ENCODE measurements around the gene CDH5.

DNA sequence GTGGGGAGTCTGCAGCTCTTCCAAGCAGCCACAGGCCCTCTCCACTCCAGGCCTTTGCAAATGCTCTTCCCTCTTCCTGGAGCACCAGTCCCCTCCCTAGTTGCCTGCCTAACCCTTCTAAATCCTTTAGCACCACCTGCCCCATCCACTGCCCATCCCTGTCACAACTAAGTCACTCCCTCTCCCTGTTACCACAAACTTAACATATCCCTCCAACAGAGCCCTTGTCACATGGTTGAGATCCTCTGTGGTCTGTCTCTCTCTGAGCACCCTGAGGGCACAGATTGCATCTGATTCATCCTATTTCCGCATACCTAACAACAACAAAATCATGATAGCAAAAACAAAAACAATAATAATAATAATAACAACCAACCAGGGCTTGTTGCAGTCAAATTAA is 49.6 kb downstream of the CDH5 start:
- TF ChIP-seq EP300 (IDR thresholded peaks at IDR 0.05; ENCODE audit: borderline replicate concordance in 1 of 2, low read depth in 1 of 2, low read length in 1 of 2) (no peak), SIN3A (IDR thresholded peaks at IDR 0.05; ENCODE audit: borderline replicate concordance, low read depth, low read length) (no peak), RFX5 (IDR thresholded peaks at IDR 0.05; ENCODE audit: low read length) (no peak), TEAD4 (IDR thresholded peaks at IDR 0.05; ENCODE audit: borderline replicate concordance, insufficient read depth) (no peak), RAD21 (IDR thresholded peaks at IDR 0.05; ENCODE audit: low read length) (no peak), EZH2phosphoT487 (IDR thresholded peaks at IDR 0.05; ENCODE audit: borderline replicate concordance, low read depth) (no peak), RCOR1 (IDR thresholded peaks at IDR 0.05; ENCODE audit: low read length) (no peak), JUND (IDR thresholded peaks at IDR 0.05) (no peak), GATA2 (CRISPR knock-in tag; IDR thresholded peaks at IDR 0.05) (no peak)
- TF ChIP-seq, protein P1, sequence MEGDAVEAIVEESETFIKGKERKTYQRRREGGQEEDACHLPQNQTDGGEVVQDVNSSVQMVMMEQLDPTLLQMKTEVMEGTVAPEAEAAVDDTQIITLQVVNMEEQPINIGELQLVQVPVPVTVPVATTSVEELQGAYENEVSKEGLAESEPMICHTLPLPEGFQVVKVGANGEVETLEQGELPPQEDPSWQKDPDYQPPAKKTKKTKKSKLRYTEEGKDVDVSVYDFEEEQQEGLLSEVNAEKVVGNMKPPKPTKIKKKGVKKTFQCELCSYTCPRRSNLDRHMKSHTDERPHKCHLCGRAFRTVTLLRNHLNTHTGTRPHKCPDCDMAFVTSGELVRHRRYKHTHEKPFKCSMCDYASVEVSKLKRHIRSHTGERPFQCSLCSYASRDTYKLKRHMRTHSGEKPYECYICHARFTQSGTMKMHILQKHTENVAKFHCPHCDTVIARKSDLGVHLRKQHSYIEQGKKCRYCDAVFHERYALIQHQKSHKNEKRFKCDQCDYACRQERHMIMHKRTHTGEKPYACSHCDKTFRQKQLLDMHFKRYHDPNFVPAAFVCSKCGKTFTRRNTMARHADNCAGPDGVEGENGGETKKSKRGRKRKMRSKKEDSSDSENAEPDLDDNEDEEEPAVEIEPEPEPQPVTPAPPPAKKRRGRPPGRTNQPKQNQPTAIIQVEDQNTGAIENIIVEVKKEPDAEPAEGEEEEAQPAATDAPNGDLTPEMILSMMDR (IDR thresholded peaks at IDR 0.05), result no peak
- TF ChIP-seq, protein P2, sequence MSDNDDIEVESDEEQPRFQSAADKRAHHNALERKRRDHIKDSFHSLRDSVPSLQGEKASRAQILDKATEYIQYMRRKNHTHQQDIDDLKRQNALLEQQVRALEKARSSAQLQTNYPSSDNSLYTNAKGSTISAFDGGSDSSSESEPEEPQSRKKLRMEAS (IDR thresholded peaks at IDR 0.05; ENCODE audit: low read depth), result no peak
